Activated naive CD4-positive, alpha-beta T cell treated with anti-CD3 and anti-CD28 coated beads, Interleukin-2, amount 50 U/mL, for 24 hours (primary cell): ENCODE data around the gene MAP1B.

Experiments used
- H3K27ac Mint-ChIP-seq: one replicate; pipeline ENCODE4 v1.8.0; 2021; ENCODE audit warnings: mild to moderate bottlenecking, mixed read lengths
- H3K27me3 Mint-ChIP-seq: one replicate; pipeline ENCODE4 v1.8.0; 2021; ENCODE audit warnings: mixed read lengths
- H3K36me3 Mint-ChIP-seq: one replicate; pipeline ENCODE4 v1.8.0; 2021; ENCODE audit warnings: mixed read lengths
- H3K4me1 Mint-ChIP-seq: one replicate; pipeline ENCODE4 v1.8.0; 2021; ENCODE audit warnings: mixed read lengths
- H3K4me3 Mint-ChIP-seq: one replicate; pipeline ENCODE4 v1.8.0; 2021; ENCODE audit warnings: mild to moderate bottlenecking, mixed read lengths
- H3K9me3 Mint-ChIP-seq: one replicate; pipeline ENCODE4 v1.8.0; 2021; ENCODE audit warnings: mixed read lengths

MAP1B gene

DNA sequence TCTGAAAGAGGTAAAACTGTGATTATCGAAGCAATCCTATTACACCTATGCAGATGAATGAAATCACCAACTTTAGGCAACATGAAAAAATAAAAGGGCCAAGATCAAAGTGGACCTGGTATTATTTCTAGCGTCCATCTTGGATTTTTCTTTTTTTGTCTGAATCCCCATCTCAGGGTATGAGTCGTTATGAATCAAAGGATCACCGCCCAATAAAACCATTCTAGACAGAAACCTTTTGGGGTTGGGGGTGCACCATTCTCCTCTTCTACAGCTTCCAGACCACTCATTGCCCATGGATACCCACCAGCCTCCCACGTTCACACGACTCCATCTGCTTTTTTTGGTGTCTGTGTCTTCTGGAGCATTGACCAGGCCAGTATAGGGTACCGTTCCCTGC, 33.4 kb downstream of the MAP1B start:
- H3K4me1 Mint-ChIP-seq: peaks cover 21% of the 10 kb centered on the region
- no peaks in the 10 kb centered on the region for H3K9me3 Mint-ChIP-seq
- H3K36me3 Mint-ChIP-seq: no peaks in the 10 kb centered on the region

DNA sequence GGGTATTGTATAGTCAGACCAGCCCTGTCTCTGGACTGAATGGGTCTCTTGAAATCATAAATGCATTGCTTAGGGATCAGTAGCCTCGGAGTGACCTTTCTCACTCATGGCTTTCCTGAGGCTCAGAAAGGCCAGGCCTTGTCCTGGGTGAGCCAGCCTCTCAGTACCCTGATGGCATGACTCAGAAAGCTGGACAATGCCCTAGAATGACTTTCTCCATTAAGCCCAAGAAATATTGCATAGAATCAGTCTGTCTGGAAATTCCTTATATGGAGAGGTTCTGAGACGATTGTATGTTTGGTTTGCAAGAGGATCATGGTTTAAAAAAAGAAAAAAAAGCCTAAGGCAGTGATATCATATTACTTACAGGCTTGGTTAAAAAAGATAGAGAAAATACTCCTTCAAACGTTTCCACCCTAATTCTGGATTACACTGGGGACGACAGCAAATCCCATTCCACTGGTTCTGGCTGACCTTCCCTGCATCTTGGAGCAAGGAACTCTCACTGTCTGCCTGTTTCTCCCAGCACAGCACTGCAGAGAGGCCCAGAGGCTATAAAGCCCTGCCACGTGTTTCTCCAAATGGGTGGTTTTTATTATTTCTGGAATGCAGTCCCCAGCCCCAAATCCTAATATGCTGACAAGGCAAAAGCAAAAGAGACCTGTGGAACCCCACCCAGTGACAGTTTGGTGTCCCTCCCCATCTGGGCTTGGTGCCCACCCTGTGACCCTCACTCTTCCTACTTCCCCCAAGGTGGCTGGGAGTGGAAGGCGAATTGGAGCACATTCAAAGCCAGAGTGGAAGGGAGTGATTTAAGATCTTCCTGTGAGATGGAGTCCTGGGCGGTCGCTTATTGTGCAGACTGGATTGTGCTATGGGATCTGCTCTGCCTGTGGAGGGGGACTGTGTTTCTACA, 34.4 kb downstream of the MAP1B start:
- Mint-ChIP-seq H3K27me3 (peaks cover 13% of the 10 kb centered on the region), H3K27ac (no peak overlapping the region), H3K9me3 (no peaks in the 10 kb centered on the region), H3K4me1 (peaks cover 21% of the 10 kb centered on the region), H3K36me3 (no peaks in the 10 kb centered on the region), H3K4me3 (no peak overlapping the region)

More for the DNA sequence above, 33.4 kb downstream of the MAP1B start:
- Mint-ChIP-seq H3K27ac (no peak overlapping the region), H3K27me3 (peaks cover 16% of the 10 kb centered on the region), H3K4me3 (no peak overlapping the region)

GRCh38 chr5:72144762-72145161, 37.5 kb downstream of the MAP1B start:
- no peaks in the 10 kb centered on the region for H3K36me3 Mint-ChIP-seq
- no peaks in the 10 kb centered on the region for H3K4me1 Mint-ChIP-seq
- H3K27ac Mint-ChIP-seq: no peak overlapping the region
- no peaks in the 10 kb centered on the region for H3K9me3 Mint-ChIP-seq
- peaks cover 13% of the 10 kb centered on the region for H3K27me3 Mint-ChIP-seq
- H3K4me3 Mint-ChIP-seq: no peak overlapping the region

- peaks cover 11% of the 10 kb centered on the region for H3K27me3 Mint-ChIP-seq
- no peaks in the 10 kb centered on the region for H3K9me3 Mint-ChIP-seq
These were observed 38.1 kb downstream of the MAP1B start for GRCh38 chr5:72145348-72145747.

GRCh38 chr5:72146056-72146455, 38.8 kb downstream of the MAP1B start:
- Mint-ChIP-seq H3K4me1 (no peaks in the 10 kb centered on the region), H3K9me3 (no peaks in the 10 kb centered on the region), H3K27ac (no peak overlapping the region), H3K4me3 (no peak overlapping the region), H3K36me3 (no peaks in the 10 kb centered on the region), H3K27me3 (peaks cover 7% of the 10 kb centered on the region)

More at GRCh38 chr5:72145348-72145747, 38.1 kb downstream of the MAP1B start:
- Mint-ChIP-seq H3K27ac (no peak overlapping the region), H3K36me3 (no peaks in the 10 kb centered on the region), H3K4me1 (no peaks in the 10 kb centered on the region), H3K4me3 (no peak overlapping the region)

DNA sequence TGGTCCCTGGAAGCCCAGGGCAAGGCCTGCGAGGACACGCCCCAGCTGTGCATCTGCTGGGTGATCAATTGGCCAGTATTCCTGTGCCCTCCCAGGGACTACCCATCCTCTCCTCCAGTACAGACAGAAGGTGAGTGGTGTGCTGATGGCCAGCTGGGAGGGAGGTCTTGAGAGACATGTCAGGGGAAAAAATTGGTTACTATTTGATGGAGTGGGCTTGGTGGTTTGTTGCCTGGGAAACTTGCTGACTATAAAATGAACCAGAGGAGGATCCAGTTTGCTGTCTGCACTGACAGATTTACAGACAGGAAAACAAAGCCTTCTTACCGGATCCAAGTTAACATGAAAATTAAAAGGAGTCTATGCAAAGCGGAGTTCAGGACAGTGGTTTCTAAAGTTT, 40.3 kb downstream of the MAP1B start:
- H3K4me1 Mint-ChIP-seq: no peaks in the 10 kb centered on the region
- no peak overlapping the region for H3K4me3 Mint-ChIP-seq
- no peaks in the 10 kb centered on the region for H3K27me3 Mint-ChIP-seq
- H3K36me3 Mint-ChIP-seq: no peaks in the 10 kb centered on the region
- H3K27ac Mint-ChIP-seq: no peak overlapping the region
- no peaks in the 10 kb centered on the region for H3K9me3 Mint-ChIP-seq

GRCh38 chr5:72149742-72150141, 42.5 kb downstream of the MAP1B start:
- Mint-ChIP-seq H3K4me3 (no peak overlapping the region), H3K36me3 (no peaks in the 10 kb centered on the region), H3K9me3 (no peaks in the 10 kb centered on the region), H3K27ac (no peak overlapping the region), H3K4me1 (no peaks in the 10 kb centered on the region), H3K27me3 (no peaks in the 10 kb centered on the region)

DNA sequence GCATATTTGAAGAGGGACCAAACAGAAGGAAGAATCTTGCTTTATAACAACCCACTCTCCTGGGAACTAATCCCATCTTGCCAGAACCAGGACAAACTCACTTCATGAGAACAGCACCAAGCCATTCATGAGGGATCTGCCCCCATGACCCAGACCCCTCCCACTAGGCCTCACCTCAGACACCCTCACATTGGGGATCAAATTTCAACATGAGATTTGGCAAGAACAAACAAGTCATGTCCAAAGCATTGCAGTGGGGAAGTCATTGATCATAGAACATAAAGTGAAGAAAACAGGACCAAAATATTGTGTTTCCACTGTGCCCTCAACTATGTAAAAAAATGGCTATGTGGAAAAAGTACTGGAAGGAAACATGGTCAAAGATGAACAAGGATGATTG, 43.9 kb downstream of the MAP1B start:
- Mint-ChIP-seq H3K9me3 (no peaks in the 10 kb centered on the region), H3K27me3 (no peaks in the 10 kb centered on the region), H3K36me3 (no peaks in the 10 kb centered on the region), H3K4me3 (no peak overlapping the region), H3K4me1 (no peaks in the 10 kb centered on the region), H3K27ac (no peak overlapping the region)

GRCh38 chr5:72151646-72152045, 44.4 kb downstream of the MAP1B start:
- no peak overlapping the region for H3K27ac Mint-ChIP-seq
- no peak overlapping the region for H3K4me3 Mint-ChIP-seq
- H3K36me3 Mint-ChIP-seq: no peaks in the 10 kb centered on the region
- no peaks in the 10 kb centered on the region for H3K27me3 Mint-ChIP-seq
- no peaks in the 10 kb centered on the region for H3K4me1 Mint-ChIP-seq
- H3K9me3 Mint-ChIP-seq: no peaks in the 10 kb centered on the region

- Mint-ChIP-seq H3K27ac (no peak overlapping the region), H3K9me3 (no peaks in the 10 kb centered on the region), H3K4me3 (no peak overlapping the region), H3K4me1 (no peaks in the 10 kb centered on the region), H3K36me3 (no peaks in the 10 kb centered on the region), H3K27me3 (no peaks in the 10 kb centered on the region)
These were observed 45.3 kb downstream of the MAP1B start for GRCh38 chr5:72152545-72152944.

DNA sequence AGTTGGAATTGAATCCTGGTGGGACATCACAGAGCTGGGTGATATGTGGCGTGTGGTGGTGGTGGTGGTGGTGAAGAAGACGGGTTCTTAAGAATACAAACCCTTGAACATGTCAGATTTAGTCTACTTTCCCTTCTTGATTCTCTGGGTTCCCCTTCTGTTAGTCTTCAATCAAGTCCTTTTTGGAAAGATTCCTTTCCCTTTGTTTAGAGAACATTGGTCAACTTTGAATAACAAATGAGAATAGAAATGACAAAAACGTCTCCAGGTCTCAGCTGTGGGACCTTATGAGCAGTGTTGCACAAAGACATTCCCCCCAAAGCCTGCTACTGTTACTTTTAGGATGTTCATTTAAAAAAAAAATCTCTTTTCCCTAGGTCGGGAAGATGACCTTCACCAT, 46.3 kb downstream of the MAP1B start:
- no peak overlapping the region for H3K27ac Mint-ChIP-seq
- H3K4me1 Mint-ChIP-seq: no peaks in the 10 kb centered on the region
- no peak overlapping the region for H3K4me3 Mint-ChIP-seq
- no peaks in the 10 kb centered on the region for H3K9me3 Mint-ChIP-seq
- no peaks in the 10 kb centered on the region for H3K36me3 Mint-ChIP-seq
- H3K27me3 Mint-ChIP-seq: no peaks in the 10 kb centered on the region

- Mint-ChIP-seq H3K4me1 (no peaks in the 10 kb centered on the region), H3K36me3 (no peaks in the 10 kb centered on the region), H3K27me3 (no peaks in the 10 kb centered on the region), H3K9me3 (no peaks in the 10 kb centered on the region), H3K27ac (no peak overlapping the region), H3K4me3 (no peak overlapping the region)
These were observed 46.9 kb downstream of the MAP1B start for GRCh38 chr5:72154076-72154756.

DNA sequence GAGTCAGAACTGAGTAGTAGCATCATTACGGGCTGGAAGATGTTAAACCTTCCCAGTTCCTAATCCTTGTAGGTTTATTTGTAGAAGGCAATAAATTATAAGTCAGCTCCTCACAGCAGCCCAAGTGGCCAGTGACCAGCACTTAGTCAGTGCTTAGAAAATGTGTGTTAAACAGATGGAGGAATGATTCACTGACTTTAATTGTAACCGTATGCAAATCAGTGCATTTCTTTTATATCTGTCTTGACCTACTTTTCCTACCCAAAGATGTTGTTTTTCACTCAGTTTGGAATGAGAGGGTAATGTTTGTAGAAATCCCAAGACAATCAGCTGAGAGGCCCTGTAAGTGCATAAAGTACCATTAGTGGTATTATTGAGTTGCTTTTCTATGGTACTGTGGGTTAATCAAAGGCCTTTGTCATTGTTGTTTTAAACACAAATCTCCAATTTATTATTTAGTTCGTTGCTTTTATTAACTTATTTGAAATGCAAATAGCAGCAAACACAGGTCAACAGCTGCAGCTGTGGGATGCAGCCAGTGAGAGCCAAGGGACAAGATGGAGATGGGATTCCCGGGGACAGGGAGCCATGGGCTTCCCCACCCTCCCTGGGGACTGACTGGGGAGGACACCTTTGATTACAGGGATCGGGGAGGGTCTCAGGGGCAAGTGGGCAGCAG, 49.8 kb downstream of the MAP1B start:
- H3K4me1 Mint-ChIP-seq: no peaks in the 10 kb centered on the region
- H3K27me3 Mint-ChIP-seq: no peaks in the 10 kb centered on the region
- no peak overlapping the region for H3K27ac Mint-ChIP-seq
- no peak overlapping the region for H3K4me3 Mint-ChIP-seq
- no peaks in the 10 kb centered on the region for H3K9me3 Mint-ChIP-seq
- no peaks in the 10 kb centered on the region for H3K36me3 Mint-ChIP-seq

GRCh38 chr5:72157625-72157962, 50.3 kb downstream of the MAP1B start:
- H3K4me3 Mint-ChIP-seq: no peak overlapping the region
- no peaks in the 10 kb centered on the region for H3K4me1 Mint-ChIP-seq
- H3K27me3 Mint-ChIP-seq: peaks cover 1% of the 10 kb centered on the region
- no peak overlapping the region for H3K27ac Mint-ChIP-seq
- H3K36me3 Mint-ChIP-seq: no peaks in the 10 kb centered on the region
- H3K9me3 Mint-ChIP-seq: no peaks in the 10 kb centered on the region

GRCh38 chr5:72159501-72159911, 52.2 kb downstream of the MAP1B start:
- Mint-ChIP-seq H3K9me3 (no peaks in the 10 kb centered on the region), H3K36me3 (no peaks in the 10 kb centered on the region), H3K27ac (no peak overlapping the region), H3K4me1 (no peaks in the 10 kb centered on the region), H3K4me3 (no peak overlapping the region), H3K27me3 (peaks cover 6% of the 10 kb centered on the region)

DNA sequence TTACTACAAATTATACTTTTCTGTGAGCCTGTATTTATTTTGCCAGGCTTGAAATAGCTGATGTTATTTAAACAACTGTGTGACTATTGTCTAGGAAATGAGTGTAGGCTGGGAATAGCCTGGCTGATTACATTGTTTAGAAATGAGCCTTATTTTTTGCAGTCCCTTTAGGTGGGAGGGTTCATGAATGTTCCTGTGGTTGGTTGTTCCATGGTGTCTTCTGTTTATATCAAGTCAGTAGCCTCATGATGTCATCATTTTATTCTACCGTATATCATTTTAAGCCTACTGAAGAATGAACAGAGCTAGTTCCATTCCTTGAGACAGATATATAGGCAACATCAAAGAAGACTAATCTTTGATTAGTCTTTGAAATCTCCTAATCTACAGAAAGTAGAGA, 53.1 kb downstream of the MAP1B start:
- no peak overlapping the region for H3K27ac Mint-ChIP-seq
- no peak overlapping the region for H3K4me3 Mint-ChIP-seq
- H3K9me3 Mint-ChIP-seq: no peaks in the 10 kb centered on the region
- H3K27me3 Mint-ChIP-seq: peaks cover 9% of the 10 kb centered on the region
- no peaks in the 10 kb centered on the region for H3K36me3 Mint-ChIP-seq
- H3K4me1 Mint-ChIP-seq: no peaks in the 10 kb centered on the region
